Measurements from ENCODE around the gene HMGCR. TPM values are rescaled to one million over a fixed set of nuclear protein-coding genes. Genes with fewer than 3 reads are reported as not detected.

HMGCR gene
- total and polyA plus RNA-seq, 9 of the 15 experiments (the other 6 are each of a cell fraction or from before 2014, with no cell fraction given): 29.5 to 155 (median 61.5) TPM

DNA sequence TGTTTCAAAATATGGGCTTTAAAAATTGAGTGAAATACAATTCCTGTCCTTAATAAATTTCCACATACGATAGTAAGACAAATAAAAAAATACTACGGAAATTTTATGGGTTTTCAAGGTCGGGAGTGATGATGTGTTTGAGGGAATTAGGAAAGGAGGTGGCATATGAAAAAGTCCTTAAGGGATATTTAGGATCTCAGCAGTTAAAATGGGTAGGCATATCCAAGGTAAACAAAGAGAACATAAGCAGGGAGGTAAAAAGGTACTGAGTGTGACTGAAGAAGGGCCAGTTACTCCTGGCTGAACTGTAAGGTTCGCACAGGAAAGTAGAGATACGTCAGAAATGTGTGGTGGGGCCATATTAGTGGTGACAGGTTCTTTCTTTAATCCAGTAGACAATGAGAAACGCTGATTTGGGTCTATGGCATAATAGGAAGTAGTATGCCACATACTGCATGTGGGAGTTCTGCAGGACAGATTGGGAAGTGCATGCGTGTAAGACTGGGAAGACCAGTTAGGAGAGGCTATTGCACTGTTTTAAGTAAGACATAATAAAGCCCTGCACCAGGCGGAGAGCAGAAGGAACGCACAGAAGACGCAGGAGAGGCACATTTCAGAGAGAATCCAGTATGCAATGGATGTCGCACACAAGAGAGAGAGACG lies 937 bp upstream of the HMGCR start:
- Histone ChIP-seq H3K4me1 (replicated peaks in 1 of 2; ENCODE audit: control insufficient read depth in 2 of 2, insufficient read depth in 2 of 2, low read length in 2 of 2) (peaks cover 13 to 14% of the 10 kb centered on the region in 2 experiments; a peak in 3 of 5 replicates), H4K20me1 (replicated peaks; ENCODE audit: control insufficient read depth, insufficient read depth, low read length) (peaks cover 12% of the 10 kb centered on the region; the same call in 1 of the 2 replicates), H3K9ac (ENCODE audit: insufficient read depth in 1 of 2, low read depth in 2 of 2, low read length in 2 of 2) (peak overlapping the region; percentile 40 to 66; a peak in 3 of 4 replicates), H3K36me3 (ENCODE audit: control insufficient read depth, insufficient read depth, low read length) (peaks cover 27% of the 10 kb centered on the region), H2AFZ (ENCODE audit: low read depth, low read length) (peak overlapping the region; percentile 96), H3K9me1 (ENCODE audit: control insufficient read depth, insufficient read depth, low read length) (peaks cover 3% of the 10 kb centered on the region), H3K79me2 (ENCODE audit: control insufficient read depth, insufficient read depth, low read length) (peaks cover 40% of the 10 kb centered on the region), H3K4me2 (ENCODE audit: insufficient read depth, low read length) (peak overlapping the region; percentile 97), H3K27me3 (ENCODE audit: control insufficient read depth in 2 of 2, insufficient read depth in 2 of 2, low read length in 2 of 2) (no peaks in the 10 kb centered on the region), H3K27ac (ENCODE audit: extremely low read depth, low read depth, low read length) (peak overlapping the region; percentile 66), H3K9me3 (replicated peaks; ENCODE audit: control insufficient read depth, insufficient read depth, low read depth, low read length) (no peaks in the 10 kb centered on the region), H3K4me3 (peak overlapping the region; percentile 96)
- 18% methylated on average over 12 of the region's 12 CpGs for WGBS (ENCODE audit: insufficient coverage, low coverage, missing lambda C conversion rate)
- intact Hi-C loops (cut with micrococcal nuclease): loop anchor here (2.0 kb wide), 1 partner anchor 99 kb away; the partner anchor contains the start of gene ANKRD31
- in situ Hi-C loops (cut with MboI): no loop called here
- FAIRE-seq (peak; percentile 37), DNase-seq (ENCODE audit: extremely low read depth in 1 of 4, low spot score in 3 of 4) (peak; percentile 18 to 64 (median 26)), ATAC-seq (peak; percentile 36)
- TSS peak; percentile 95 for BruUV-seq (replicated peaks)
- ChIA-PET POLR2A (interaction anchor here (0.7 to 1.7 kb wide), 5 partner anchors 16 to 28 kb away, joined by 3 to 6 read pairs (median 3); no protein-coding TSS in a partner anchor), CTCF (ENCODE audit: low intra/inter-chr PET ratio) (no interaction called here)
- no peak for TF ChIP-seq CBFA2T2 (conservative IDR thresholded peaks at IDR 0.05)
- TF ChIP-seq FOXK2 (conservative IDR thresholded peaks at IDR 0.05 in 1 of 2, IDR thresholded peaks at IDR 0.05 in 1 of 2; ENCODE audit: low read depth in 2 of 2): peak in 1 of 2 experiments; percentile 40; a peak in 1 of 4 replicates
- 0 out of 2 replicates have a peak, but pooled peaks have one; percentile 16 for TF ChIP-seq ZNF263 (CRISPR knock-in tag; IDR thresholded peaks at IDR 0.05; ENCODE audit: borderline replicate concordance)
- 0 out of 2 replicates have a peak, but pooled peaks have one; percentile 21 for TF ChIP-seq ETV5 (CRISPR knock-in tag; IDR thresholded peaks at IDR 0.05; ENCODE audit: low read depth)
- TF ChIP-seq, protein P1, sequence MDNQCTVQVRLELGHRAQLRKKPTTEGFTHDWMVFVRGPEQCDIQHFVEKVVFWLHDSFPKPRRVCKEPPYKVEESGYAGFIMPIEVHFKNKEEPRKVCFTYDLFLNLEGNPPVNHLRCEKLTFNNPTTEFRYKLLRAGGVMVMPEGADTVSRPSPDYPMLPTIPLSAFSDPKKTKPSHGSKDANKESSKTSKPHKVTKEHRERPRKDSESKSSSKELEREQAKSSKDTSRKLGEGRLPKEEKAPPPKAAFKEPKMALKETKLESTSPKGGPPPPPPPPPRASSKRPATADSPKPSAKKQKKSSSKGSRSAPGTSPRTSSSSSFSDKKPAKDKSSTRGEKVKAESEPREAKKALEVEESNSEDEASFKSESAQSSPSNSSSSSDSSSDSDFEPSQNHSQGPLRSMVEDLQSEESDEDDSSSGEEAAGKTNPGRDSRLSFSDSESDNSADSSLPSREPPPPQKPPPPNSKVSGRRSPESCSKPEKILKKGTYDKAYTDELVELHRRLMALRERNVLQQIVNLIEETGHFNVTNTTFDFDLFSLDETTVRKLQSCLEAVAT (IDR thresholded peaks at IDR 0.05): no peak
- TF ChIP-seq ELF1 (tag; IDR thresholded peaks at IDR 0.05): no peak
- 0 out of 4 replicates have a peak, but pooled peaks of 1 of the 2 experiments have one; percentile 9 for TF ChIP-seq SIN3A (IDR thresholded peaks at IDR 0.05; ENCODE audit: borderline replicate concordance in 2 of 2, control insufficient read depth in 1 of 2, low read depth in 2 of 2, low read length in 2 of 2)
- TF ChIP-seq, protein P2, sequence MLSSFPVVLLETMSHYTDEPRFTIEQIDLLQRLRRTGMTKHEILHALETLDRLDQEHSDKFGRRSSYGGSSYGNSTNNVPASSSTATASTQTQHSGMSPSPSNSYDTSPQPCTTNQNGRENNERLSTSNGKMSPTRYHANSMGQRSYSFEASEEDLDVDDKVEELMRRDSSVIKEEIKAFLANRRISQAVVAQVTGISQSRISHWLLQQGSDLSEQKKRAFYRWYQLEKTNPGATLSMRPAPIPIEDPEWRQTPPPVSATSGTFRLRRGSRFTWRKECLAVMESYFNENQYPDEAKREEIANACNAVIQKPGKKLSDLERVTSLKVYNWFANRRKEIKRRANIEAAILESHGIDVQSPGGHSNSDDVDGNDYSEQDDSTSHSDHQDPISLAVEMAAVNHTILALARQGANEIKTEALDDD (IDR thresholded peaks at IDR 0.05): no peak
- TF ChIP-seq, protein P3, sequence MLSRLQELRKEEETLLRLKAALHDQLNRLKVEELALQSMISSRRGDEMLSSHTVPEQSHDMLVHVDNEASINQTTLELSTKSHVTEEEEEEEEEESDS (CRISPR knock-in tag; IDR thresholded peaks at IDR 0.05): no peak
- TF ChIP-seq EHMT2 (IDR thresholded peaks at IDR 0.05): 0 out of 2 replicates have a peak, but pooled peaks have one; percentile 29
- TF ChIP-seq RCOR1 (IDR thresholded peaks at IDR 0.05; ENCODE audit: borderline replicate concordance in 1 of 2, low read depth in 2 of 2, low read length in 2 of 2): 0 out of 4 replicates have a peak, but pooled peaks of 1 of the 2 experiments have one; percentile 2
- TF ChIP-seq TAL1 (IDR thresholded peaks at IDR 0.05): no peak
- 0 out of 2 replicates have a peak, but pooled peaks have one; percentile 57 for TF ChIP-seq SMARCE1 (IDR thresholded peaks at IDR 0.05)
- TF ChIP-seq DMBX1 (CRISPR knock-in tag; IDR thresholded peaks at IDR 0.05; ENCODE audit: borderline replicate concordance): 0 out of 2 replicates have a peak, but pooled peaks have one; percentile 22
- no peak for TF ChIP-seq NELFE (IDR thresholded peaks at IDR 0.05; ENCODE audit: insufficient read depth, insufficient read length)
- peak; percentile 7 for TF ChIP-seq PHF20 (IDR thresholded peaks at IDR 0.05; ENCODE audit: partially characterized antibody)
- TF ChIP-seq ZNF696 (CRISPR knock-in tag; conservative IDR thresholded peaks at IDR 0.05): no peak
- TF ChIP-seq HDGF (IDR thresholded peaks at IDR 0.05): no peak

All from K562 (cell line).